Neural crest cell (in vitro differentiated cells): ENCODE results near the gene DCAF5. TPM values are rescaled to one million over a fixed set of nuclear protein-coding genes. Genes with fewer than 3 reads are reported as not detected.
"Not testable (repeated sequence)": the region's sequence is repeated elsewhere in the genome, so short reads cannot be mapped to it uniquely, and the experiment has no call there.

Source experiments
- DNase-seq: peaks from one replicate; pipeline ENCODE4 v3.0.0; 2021; ENCODE audit warnings: low read depth, mixed read lengths, low spot score
- H3K27ac Mint-ChIP-seq: one replicate; pipeline ENCODE4 v1.8.0; 2021; ENCODE audit warnings: mild to moderate bottlenecking, mixed read lengths; ENCODE audit not compliant: unreplicated experiment
- H3K27me3 Mint-ChIP-seq: 2 replicates; pipeline ENCODE4 v1.8.0; 2021; ENCODE audit warnings: low read depth, mild to moderate bottlenecking, mixed read lengths
- H3K36me3 Mint-ChIP-seq: 2 replicates; pipeline ENCODE4 v1.8.0; 2021; ENCODE audit warnings: low read depth, mild to moderate bottlenecking, mixed read lengths
- H3K4me1 Mint-ChIP-seq: 2 replicates; pipeline ENCODE4 v1.8.0; 2021; ENCODE audit warnings: mixed read lengths
- H3K4me3 Mint-ChIP-seq: one replicate; pipeline ENCODE4 v1.8.0; 2021; ENCODE audit warnings: mild to moderate bottlenecking, mixed read lengths
- H3K9me3 Mint-ChIP-seq: 2 replicates; pipeline ENCODE4 v1.8.0; 2021; ENCODE audit warnings: mixed read lengths
- total RNA-seq: library from RNA; stranded (reverse); gene quantifications from 2 replicates; pipeline ENCODE4 v1.2.1, GENCODE V29; 2021
- TF ChIP-seq, protein P1 (sequence below): fragments of 200-600 bp; sonication (generic); conservative IDR thresholded peaks from 2 replicates; pipeline ENCODE4 v1.5.0; 2021; ENCODE audit warnings: antibody characterized with exemption, mild to moderate bottlenecking

The DCAF5 gene
- total RNA-seq, 1 donor from 2014 or later = 46.7 TPM

DNA sequence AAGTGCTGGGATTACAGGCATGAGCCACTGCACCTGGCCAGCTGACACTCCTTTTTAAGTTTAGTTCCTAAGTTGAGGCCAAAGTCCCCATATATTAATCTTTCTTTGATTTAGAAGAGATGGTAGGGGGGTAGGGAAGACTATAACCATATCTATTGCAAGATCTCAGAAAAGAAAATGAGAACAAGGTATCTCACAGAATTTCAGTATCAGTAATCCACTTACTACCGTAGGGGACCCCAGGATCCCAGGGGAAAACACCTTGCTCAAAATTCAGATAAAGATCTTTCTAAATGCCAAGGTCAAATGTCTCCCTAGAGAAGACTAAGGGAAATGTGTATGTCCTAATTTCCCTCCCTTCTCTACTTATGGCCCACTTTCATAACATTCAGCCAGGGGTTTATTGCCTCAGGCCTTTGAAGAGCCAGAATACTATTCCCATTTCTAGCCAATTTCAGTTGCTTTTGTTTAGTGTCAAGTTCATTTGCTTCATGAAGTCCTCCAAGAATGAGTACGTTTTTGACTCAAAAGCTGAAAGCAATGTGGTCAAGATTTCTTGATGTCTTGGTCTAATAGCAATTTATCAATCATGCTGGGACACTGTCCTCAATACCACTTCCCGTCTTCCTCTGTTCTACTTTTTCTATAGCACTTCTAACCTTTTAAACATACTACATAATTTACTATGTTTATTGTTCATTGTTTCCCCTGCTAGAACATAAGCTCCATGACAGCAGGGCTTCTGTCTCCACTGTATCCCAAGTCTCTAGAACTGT lies 86.3 kb downstream of the DCAF5 start:
- H3K36me3 Mint-ChIP-seq = peaks cover 9% of the 10 kb centered on the region
- H3K27ac Mint-ChIP-seq = no peak overlapping the region
- H3K4me3 Mint-ChIP-seq = no peak overlapping the region
- TF ChIP-seq, protein P1, sequence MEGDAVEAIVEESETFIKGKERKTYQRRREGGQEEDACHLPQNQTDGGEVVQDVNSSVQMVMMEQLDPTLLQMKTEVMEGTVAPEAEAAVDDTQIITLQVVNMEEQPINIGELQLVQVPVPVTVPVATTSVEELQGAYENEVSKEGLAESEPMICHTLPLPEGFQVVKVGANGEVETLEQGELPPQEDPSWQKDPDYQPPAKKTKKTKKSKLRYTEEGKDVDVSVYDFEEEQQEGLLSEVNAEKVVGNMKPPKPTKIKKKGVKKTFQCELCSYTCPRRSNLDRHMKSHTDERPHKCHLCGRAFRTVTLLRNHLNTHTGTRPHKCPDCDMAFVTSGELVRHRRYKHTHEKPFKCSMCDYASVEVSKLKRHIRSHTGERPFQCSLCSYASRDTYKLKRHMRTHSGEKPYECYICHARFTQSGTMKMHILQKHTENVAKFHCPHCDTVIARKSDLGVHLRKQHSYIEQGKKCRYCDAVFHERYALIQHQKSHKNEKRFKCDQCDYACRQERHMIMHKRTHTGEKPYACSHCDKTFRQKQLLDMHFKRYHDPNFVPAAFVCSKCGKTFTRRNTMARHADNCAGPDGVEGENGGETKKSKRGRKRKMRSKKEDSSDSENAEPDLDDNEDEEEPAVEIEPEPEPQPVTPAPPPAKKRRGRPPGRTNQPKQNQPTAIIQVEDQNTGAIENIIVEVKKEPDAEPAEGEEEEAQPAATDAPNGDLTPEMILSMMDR = no peak
- H3K4me1 Mint-ChIP-seq = no peaks in the 10 kb centered on the region
- H3K27me3 Mint-ChIP-seq = no peaks in the 10 kb centered on the region
- DNase-seq = no peak
- no peaks in the 10 kb centered on the region for H3K9me3 Mint-ChIP-seq

DNA sequence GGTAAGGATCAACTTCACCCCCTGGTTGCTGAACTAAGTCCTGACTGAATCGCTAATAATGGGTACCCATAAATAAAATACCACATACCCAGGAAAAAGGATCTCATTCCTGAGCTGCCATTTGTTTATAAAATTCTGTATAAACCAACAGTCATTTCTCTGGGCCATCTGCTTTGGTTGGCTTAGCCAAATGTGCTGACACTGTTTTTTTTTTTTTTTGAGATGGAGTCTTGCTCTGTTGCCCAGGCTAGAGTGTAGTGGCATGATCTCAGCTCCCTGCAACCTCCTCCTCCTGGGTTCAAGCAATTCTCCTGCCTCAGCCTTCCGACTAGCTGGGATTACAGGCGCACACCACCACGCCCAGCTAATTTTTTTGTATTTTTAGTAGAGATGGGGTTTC lies 87.0 kb downstream of the DCAF5 start:
- H3K27ac Mint-ChIP-seq, H3K4me3 Mint-ChIP-seq, H3K9me3 Mint-ChIP-seq, H3K4me1 Mint-ChIP-seq, DNase-seq, H3K27me3 Mint-ChIP-seq: not testable (repeated sequence)
- peaks cover 13% of the 10 kb centered on the region for H3K36me3 Mint-ChIP-seq

DNA sequence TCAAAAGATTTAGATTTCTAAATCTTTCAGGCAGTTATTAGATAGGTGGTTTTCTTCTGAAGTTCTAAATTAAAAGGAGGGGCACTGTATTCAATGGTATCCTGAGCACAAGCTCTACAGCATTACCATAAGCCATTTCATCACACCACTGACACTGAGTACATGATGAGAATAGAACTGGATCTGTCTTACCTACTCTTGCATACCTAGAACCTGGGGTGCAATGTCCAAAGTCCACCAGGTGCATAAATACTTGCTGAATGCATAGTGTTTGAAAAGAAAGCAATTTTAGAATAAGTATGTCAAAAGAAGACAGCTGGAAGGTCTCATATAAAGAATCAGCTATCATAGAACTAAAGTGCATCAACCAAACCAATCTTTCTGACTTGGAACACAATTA lies 88.3 kb downstream of the DCAF5 start:
- Mint-ChIP-seq H3K9me3 (no peaks in the 10 kb centered on the region), H3K27ac (no peak overlapping the region), H3K36me3 (peaks cover 17% of the 10 kb centered on the region), H3K4me1 (no peaks in the 10 kb centered on the region), H3K27me3 (no peaks in the 10 kb centered on the region), H3K4me3 (no peak overlapping the region)
- TF ChIP-seq, protein P1 = no peak
- DNase-seq = no peak

DNA sequence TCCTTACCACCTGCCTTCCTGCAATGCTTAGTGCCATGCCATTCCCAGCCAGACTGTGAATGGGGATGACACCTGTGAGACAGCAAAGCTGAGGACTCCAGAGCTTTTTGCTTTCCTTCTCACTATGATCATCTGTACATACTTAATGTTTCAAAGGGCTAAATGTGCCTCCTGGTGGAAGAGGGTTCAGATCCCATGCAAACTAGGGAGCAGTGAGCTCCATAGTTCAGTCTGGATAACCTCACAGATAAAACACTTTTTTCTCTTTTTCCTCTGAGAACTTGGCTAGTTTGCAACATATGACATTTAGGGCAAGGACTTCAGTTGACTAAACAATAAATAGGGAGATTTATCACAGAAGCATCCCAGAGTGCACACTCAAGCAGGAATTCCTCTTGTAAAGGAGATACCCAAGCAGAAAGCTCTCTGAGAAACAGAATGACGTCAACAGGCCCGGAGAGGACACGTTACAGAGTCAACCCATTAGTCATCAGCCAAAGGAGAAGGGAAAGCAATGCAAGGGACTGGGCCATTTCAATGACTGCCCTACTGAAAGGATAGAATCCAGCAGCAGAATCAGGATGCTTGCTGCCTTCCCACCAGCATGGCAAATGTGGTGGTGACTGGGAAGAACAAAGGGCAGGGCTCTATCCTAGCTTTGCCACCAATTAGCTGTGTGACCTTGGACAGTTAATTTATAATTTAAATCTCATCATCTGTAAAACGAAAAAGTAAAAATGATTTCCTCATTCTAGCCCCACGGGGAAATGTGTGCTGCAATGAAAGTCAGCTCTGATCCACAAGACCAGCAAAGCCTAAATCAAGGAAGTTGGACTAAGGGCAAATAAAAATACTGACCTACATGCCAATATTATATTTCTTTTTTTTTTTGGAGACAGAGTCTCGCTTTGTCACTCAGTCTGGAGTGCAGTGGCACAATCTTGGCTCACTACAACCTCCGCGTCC lies 93.0 kb downstream of the DCAF5 start:
- Mint-ChIP-seq H3K9me3 (no peaks in the 10 kb centered on the region), H3K4me1 (peaks cover 9% of the 10 kb centered on the region), H3K36me3 (peaks cover 19% of the 10 kb centered on the region), H3K27me3 (no peaks in the 10 kb centered on the region), H3K4me3 (no peak overlapping the region), H3K27ac (no peak overlapping the region)
- TF ChIP-seq, protein P1 = no peak
- no peak for DNase-seq

DNA sequence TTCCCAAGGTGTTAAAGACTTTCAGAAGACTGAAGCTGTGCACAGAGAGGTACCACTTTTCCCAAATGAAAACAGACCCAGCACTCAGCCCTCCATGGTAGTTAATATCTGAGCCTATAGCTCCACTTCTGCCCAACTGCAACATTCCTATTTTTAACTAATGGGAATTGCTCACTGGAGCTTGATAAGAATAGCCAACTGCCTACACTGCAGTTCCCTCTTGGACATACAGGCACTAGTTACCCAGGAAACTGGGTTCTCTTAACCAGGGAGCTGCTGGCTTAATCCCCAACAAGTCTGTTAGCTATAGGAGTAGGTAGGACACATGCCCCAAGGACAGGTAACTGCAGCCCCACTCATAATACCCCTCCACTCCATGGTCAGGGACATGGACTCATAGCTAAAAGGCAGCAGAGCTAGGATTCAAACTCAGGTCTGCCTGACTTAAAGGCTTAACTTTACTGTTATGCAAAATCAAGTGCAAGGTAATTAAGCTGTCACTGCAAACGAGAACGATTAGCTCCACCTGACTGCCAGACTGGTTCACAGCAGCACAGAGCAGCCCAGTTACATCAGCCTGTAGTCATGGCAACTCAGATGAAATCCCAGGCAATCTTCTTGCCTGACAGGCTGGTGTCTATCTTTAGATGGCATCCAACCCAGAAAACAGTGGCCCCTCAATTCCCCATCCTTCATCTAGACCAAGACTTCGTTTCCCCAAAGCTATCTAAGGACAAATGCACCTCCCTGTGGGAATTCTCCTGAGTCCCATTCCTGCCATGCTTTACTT lies 96.7 kb downstream of the DCAF5 start:
- no peak overlapping the region for H3K4me3 Mint-ChIP-seq
- H3K4me1 Mint-ChIP-seq = peaks cover 19% of the 10 kb centered on the region
- H3K36me3 Mint-ChIP-seq = peaks cover 19% of the 10 kb centered on the region
- no peaks in the 10 kb centered on the region for H3K27me3 Mint-ChIP-seq
- DNase-seq = no peak
- H3K27ac Mint-ChIP-seq = no peak overlapping the region
- TF ChIP-seq, protein P1 = no peak
- H3K9me3 Mint-ChIP-seq = no peaks in the 10 kb centered on the region
